DMS114 treated with DMSO at 0.1 percent for 48 hours (cell line): ENCODE results near the gene KCNF1.

Source experiments
- DNase-seq: peaks from one replicate; lab custom pipeline; 2025; ENCODE audit not compliant: unreplicated experiment; lab: John Stamatoyannopoulos, UW

KCNF1 gene

GRCh38 chr2:10879624-10880585 is 31.8 kb upstream of the KCNF1 start:
- no peak for DNase-seq

DNA sequence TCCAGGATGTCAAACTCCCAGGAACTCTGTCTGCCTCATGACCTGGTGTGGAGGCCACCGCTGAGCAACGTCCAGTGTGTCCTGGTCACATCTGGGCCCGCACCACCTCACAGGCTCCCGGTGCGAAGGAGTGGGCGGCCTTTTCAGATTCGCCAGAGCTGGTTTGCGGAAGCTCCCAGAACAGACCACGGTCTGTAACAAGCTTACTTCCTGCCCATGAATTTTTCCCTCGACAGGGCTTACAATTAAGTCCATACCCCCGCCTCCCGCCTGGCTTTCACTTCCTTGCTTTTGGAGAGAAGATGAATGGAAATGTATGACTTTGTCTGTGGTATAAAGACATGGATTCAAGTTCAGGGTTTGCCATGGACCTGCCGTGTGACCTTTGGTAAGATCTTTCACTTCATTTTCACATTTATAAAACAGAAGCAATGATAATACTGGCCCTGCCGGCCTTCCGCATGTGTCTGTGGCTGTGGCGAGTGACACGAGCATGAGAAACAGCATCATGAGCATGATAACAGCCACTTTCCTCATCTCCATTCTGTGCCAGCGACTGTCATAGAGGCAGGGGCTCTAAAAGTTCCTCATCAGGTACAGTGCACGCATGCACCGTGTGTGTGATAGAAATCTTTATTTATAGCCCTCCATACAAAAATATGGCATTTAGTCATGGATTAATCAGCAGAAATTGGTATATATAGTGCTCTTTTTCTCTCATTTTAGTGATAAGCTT is 31.0 kb upstream of the KCNF1 start:
- DNase-seq: no peak

- no peak for DNase-seq
Observed at GRCh38 chr2:10882568-10882967, 29.2 kb upstream of the KCNF1 start.

DNA sequence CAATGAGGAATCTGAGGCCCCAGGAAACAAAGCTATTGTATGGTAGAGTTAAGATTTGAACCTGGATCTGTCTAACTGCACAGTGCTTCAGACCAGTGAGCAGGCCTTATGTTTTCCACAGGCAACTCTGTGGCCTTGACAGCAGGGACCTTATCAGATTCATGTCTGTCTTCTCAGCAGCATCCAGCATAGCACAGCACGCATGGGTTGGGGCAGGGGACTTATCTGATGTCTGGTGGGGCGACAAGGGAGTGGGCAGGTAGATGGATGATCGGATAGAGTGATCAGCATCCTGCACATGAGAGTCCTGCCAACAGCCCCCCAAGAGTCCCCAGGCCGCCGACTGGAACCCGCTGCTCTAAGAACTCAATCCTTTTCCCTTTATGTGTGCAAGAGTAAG is 28.7 kb upstream of the KCNF1 start:
- no peak for DNase-seq

DNA sequence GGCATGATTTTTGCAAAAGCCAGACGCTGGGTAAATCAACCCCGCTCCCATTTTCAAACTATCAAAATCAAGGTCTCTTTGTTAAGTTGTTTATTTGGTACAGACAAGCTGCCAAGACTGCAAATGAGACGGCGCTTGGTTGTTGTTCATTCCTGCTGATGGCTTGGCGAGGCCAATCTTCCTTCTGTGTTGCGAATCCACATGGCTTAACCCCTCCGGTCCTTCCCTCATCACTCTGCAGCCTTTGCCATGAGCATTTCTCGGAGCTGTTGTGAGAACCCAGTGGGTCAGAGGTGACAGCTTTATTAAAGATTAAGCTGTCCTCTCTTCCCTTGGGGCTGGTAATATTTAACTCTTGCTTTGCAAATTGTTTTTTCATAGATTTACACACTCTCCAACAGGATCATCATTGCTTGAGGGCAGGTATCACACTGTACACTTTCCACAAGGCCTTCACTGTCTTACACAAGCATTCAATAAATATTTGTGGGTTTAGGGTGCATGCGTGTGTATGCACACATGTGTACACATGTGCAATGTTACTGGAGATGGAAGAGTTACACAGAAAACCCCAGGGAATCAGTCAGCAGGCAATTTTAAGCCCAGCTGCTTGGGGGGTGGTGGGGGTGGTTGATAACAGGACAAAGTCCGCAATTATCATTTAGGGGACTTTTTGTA is 27.8 kb upstream of the KCNF1 start:
- DNase-seq: no peak

- DNase-seq: no peak
Observed at GRCh38 chr2:10884574-10884975, 27.2 kb upstream of the KCNF1 start.

GRCh38 chr2:10885094-10885860 is 26.5 kb upstream of the KCNF1 start:
- DNase-seq: no peak

DNA sequence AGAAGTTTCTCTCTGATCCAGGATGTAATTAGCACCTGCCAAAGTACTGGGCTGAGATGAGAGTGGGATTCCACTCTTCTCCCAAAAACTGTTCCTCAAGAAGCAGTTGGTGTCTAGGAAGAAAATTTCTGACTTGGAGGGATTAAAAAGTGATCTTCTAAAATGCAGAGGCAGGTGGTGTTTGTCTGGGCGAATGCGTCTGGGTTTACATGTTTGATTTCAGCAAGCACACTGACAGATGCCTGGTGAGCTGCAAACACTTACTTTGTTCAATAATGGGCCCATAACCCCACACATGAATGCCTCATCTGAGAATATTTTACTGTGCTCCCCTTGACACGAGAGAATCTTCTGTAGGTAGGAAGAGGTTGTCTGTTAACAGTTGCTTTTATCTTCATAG is 24.3 kb upstream of the KCNF1 start:
- no peak for DNase-seq

GRCh38 chr2:10889651-10890215 is 22.0 kb upstream of the KCNF1 start:
- DNase-seq: no peak

GRCh38 chr2:10890706-10891270 is 20.9 kb upstream of the KCNF1 start:
- DNase-seq: no peak

DNA sequence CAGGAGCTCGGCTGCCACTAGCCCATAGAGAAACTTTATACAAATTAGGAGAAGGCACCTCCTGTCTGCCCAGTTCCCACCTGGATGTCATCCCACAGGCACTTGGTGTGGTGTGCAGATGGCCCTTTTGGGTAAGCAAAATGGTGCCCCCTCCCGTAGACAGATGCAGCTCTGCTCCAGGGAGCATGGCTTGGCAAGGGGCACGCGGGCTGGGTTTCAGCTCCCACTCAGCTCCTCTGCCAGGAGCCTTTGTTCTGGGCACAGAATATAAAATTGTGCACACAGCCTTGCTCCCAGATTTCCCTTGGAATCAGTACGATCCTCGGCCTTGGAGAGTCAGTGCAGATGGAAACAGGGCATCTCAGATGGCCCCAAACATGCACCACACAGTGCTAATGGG is 20.3 kb upstream of the KCNF1 start:
- DNase-seq: no peak

GRCh38 chr2:10891848-10892247 is 19.9 kb upstream of the KCNF1 start:
- DNase-seq: no peak

GRCh38 chr2:10892316-10892715 is 19.4 kb upstream of the KCNF1 start:
- no peak for DNase-seq

DNA sequence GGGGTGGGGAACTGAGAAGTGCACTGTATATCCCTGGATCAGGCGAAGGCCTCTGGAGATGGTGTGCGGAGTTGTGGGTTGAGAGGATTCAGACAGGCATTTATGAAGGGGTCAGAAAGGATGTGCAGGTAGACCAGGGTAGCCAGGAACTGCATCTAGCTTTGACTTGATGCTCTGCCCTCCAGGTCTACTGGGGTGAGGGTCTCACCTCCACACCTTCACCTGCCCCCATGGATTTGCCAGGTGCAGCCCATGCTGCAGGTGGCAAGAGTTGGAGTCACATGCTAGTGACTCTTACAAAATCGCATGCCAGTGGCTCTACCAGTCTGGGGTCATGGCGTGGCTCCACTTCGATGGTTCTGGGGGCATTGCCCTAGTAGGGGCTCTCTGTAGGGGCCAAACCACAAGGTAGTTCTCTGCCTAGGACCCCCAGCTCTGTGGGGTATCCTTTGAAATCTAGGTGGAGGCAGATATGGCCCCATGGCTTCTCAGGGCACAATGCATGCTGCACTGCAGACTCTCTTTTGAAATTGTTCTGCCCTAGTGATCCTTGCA is 18.9 kb upstream of the KCNF1 start:
- DNase-seq: no peak

GRCh38 chr2:10894264-10894935 is 17.3 kb upstream of the KCNF1 start:
- no peak for DNase-seq

- DNase-seq: no peak
Observed at GRCh38 chr2:10895231-10895630, 16.5 kb upstream of the KCNF1 start.

DNA sequence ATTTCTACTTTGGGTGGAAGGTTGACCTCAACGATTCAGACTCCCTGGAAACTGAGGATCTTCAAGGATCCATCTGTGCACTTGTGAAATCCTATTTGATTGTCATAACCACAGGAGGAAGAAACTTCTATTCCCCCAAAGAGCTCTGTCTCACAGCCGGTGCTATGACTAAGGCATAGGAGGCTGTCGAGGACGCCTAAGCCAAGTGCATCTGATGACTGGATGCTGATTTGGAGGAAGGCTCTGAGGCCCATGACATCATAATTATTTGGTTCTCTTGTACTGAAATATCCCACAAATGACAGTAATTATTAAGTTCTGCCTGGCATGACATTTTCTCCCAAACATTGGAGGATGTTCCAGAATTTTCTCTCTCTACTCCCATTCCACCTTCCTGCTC is 13.8 kb upstream of the KCNF1 start:
- DNase-seq: no peak

- no peak for DNase-seq
Observed at GRCh38 chr2:10900216-10901109, 11.3 kb upstream of the KCNF1 start.
